Measurements from ENCODE around the gene SREBF1.

Gene SREBF1

GRCh38 chr17:17817552-17817947 lies 19.2 kb downstream of the SREBF1 start:
- H3K4me3 ChIP-seq (ENCODE audit: low read depth, low read length): no peak overlapping the region
- ChIA-PET CTCF (interaction anchor here (1.1 kb wide), 1 partner anchor 71 kb away, joined by 3 read pairs; no protein-coding TSS in a partner anchor), POLR2A (interaction anchor here (0.7 kb wide), 1 partner anchor 135 kb away, joined by 3 read pairs; no protein-coding TSS in a partner anchor)
- TF ChIP-seq CTCF (IDR thresholded peaks at IDR 0.05; ENCODE audit: insufficient read depth, low read length, missing control alignments): no peak
- no peak for DNase-seq (ENCODE audit: low read depth, low spot score)

GRCh38 chr17:17816831-17817551 lies 19.8 kb downstream of the SREBF1 start:
- POLR2A ChIA-PET: interaction anchor here (0.7 kb wide), 1 partner anchor 134 kb away, joined by 3 read pairs; no protein-coding TSS in a partner anchor
- CTCF ChIA-PET: no interaction called here

GRCh38 chr17:17816240-17816814 lies 20.5 kb downstream of the SREBF1 start:
- POLR2A ChIA-PET: no interaction called here

More at GRCh38 chr17:17816831-17817551, 19.8 kb downstream of the SREBF1 start:
- no peak for DNase-seq (ENCODE audit: low read depth, low spot score)
- no peak for TF ChIP-seq CTCF (IDR thresholded peaks at IDR 0.05; ENCODE audit: insufficient read depth, low read length, missing control alignments)
- H3K4me3 ChIP-seq (ENCODE audit: low read depth, low read length): no peak overlapping the region

GRCh38 chr17:17815436-17816200 lies 21.2 kb downstream of the SREBF1 start:
- CTCF ChIA-PET: interaction anchor here (0.9 to 4.9 kb wide), 4 partner anchors 9 to 218 kb away, joined by 3 to 74 read pairs (median 18); partner anchors contain the start of gene RAI1
- no peak overlapping the region for H3K4me3 ChIP-seq (ENCODE audit: low read depth, low read length)
- POLR2A ChIA-PET: interaction anchor here (0.6 kb wide), 1 partner anchor 136 kb away, joined by 3 read pairs; no protein-coding TSS in a partner anchor
- DNase-seq (ENCODE audit: low read depth, low spot score): no peak
- TF ChIP-seq CTCF (IDR thresholded peaks at IDR 0.05; ENCODE audit: insufficient read depth, low read length, missing control alignments): no peak

More at GRCh38 chr17:17816240-17816814, 20.5 kb downstream of the SREBF1 start:
- DNase-seq (ENCODE audit: low read depth, low spot score): no peak
- CTCF ChIA-PET: no interaction called here
- TF ChIP-seq CTCF (IDR thresholded peaks at IDR 0.05; ENCODE audit: insufficient read depth, low read length, missing control alignments): no peak
- H3K4me3 ChIP-seq (ENCODE audit: low read depth, low read length): no peak overlapping the region

- no peak overlapping the region for H3K4me3 ChIP-seq (ENCODE audit: low read depth, low read length)
- no peak for DNase-seq (ENCODE audit: low read depth, low spot score)
- ChIA-PET POLR2A (interaction anchor here (0.6 kb wide), 1 partner anchor 135 kb away, joined by 3 read pairs; no protein-coding TSS in a partner anchor), CTCF (interaction anchor here (0.9 to 4.9 kb wide), 5 partner anchors 9 to 218 kb away, joined by 3 to 74 read pairs (median 4); partner anchors contain the start of gene RAI1)
- no peak for TF ChIP-seq CTCF (IDR thresholded peaks at IDR 0.05; ENCODE audit: insufficient read depth, low read length, missing control alignments)
These were observed 21.8 kb downstream of the SREBF1 start for GRCh38 chr17:17815062-17815406.

All from AG04449 (cell line).